ENCODE data around the gene RALGAPA2.
"Not testable (repeated sequence)": the region's sequence is repeated elsewhere in the genome, so short reads cannot be mapped to it uniquely, and the experiment has no call there.

The RALGAPA2 gene

DNA sequence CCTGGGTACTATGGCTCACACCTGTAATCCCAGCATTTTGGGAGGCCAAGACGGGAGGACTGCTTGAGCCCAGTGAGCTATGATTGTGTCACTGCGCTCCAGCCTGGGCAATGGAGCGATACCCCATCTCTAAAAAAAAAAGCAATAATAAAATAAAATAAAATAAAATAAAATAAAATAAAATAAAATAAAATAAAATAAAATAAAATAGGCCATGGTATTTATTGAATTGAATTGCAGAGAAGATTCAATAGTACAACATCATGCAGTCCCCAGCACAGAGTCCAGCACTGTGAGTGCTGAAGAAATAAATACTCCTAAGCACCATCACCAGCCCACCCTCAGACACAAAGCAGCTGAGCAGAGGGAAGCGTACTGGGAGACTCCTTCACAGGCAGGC is 144.7 kb downstream of the RALGAPA2 start:
- DNase-seq: no peak

DNA sequence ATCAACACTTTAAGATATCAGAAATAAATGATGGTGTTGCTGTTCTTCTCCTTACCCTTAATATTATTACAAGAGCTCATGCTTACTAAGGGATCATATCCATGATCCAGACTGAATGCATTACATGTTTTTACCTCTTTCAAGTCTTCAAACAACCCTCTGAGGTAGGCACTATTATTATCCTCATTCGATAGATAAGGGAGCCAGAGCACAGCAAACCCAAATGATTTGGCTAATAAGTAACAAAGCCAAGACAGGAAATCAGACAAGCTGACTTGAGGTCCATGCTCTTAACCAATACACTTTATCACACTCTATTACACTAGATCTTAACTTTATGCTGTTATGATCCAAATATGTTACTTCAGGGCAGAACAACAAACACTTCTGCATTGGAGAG is 145.9 kb downstream of the RALGAPA2 start:
- no peak for DNase-seq

DNA sequence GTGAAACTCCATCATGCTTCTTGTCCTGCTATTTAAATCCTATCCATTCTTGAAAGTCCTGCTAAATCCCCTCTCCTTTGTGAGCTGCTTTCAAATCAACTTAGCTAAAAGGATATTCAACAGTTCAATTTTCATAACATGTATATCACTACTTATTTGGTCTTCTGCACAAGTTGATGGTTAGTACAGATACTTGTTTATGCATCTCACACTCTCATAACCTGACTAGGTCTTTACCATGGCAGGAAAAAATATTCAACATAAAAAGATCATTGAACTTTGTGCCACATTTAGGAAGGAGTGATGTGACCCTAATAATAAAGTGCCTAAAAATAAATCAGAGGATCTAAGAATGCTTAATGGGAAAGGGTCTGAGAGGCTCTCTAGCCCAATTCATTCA is 148.2 kb downstream of the RALGAPA2 start:
- DNase-seq: no peak

DNA sequence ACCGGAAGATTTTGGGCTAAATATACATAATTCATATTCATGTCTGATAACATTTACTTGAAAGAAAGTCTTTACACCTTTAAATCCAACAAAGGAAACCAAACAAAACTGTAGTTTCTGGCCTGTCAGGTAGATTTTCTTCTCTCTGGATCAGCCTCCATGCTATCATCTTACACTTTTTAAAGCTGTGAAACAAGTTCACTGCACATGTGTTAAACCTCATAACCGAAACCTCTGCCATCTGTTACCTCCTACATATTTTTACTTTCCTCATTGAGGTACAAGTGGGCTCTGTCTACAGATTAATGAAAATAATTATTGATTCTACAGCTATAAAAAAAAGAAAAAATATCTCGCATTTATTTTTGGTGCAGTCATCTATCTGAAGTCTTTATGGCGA is 149.9 kb downstream of the RALGAPA2 start:
- DNase-seq: no peak

DNA sequence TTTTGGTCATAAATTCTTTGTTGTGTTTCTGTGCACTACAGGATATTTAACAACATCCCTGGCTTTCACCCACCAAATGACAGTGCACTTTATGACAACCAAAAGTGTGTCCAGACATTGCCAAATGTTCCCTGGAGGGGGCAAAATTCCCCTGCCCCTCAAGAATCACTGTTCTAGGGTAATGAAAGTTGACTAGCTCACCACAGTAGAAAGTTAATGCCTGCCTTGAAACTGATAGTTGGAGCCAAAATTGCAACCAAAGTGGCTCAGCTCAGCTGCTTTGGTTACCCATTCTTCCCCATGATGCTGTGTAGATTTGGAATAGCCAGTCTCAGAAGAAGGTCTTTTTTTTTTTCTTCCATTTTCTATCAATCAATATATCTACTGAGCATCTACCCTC is 150.6 kb downstream of the RALGAPA2 start:
- DNase-seq: no peak

DNA sequence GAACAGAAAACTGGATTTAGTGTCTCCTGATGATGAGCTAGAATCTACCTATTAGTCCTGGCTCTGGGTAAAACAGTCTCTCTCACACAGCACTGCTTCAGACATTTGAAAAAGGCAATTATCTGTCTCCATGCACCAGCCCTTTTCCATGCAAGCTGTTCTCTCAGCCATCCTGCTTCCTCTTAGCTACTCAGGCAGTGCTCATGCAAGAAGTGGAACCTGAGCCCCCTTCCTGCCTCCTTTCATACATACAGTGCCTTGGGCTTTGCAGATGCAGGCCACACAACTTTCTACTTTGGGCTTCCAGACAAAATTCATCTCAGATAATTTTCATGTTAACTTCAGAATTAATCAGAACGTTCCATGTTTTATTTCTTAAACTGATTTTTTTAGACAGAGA is 151.3 kb downstream of the RALGAPA2 start:
- no peak for DNase-seq

DNA sequence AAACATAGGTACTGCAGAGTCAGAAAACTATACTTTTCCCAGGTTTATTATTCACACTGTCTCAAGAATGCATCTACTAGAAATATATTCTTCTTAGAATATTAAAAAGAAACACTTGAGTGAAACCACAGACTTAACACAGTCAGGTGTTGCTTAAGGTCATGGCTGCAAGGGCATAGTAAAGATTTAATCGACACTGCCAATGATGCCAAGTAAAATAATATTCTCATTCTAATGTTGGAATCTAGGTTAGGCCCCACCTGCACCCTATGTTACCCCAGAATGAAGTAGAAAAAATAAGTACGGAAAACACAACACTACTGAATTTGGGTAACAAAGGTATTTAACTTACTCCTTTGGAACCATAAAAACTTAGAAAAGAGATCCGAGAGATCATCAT is 155.0 kb downstream of the RALGAPA2 start:
- no peak for DNase-seq

DNA sequence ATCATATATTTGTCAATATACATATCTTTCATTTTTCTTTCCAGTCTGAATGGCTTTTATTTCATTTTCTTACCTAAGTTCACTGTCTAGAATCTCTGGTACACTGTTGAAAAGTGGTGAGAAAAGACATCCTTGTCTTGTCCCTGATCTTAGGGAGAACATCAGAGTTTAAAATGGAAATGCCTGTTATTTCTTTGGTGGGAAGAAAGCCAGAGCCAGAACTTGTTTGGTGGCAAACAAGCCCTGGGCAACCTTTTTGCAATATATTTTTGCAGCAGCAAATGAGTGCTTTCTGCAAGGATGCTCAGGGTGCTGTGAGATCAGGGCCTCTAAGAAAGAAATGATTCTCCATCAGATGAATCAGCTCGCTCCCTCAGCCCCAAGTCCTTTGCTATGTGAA is 156.6 kb downstream of the RALGAPA2 start:
- no peak for DNase-seq

DNA sequence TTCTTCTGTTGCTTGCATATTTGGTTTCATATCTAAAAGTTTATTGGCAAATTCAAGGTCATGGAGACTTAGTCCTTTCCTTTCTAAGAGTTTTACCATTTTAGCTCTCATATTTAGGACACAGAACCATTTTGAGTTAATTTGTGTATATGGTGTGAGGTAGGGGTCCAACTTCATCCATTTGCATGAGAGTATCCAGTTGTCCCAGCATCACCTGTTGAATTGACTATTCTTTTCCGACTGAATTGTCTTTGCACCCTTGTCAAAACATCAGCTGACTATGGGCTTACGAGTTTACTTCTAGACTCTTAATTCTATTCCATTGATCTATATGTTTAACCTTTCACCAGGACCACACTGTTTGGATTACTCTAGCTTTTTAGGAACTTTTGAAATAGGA is 157.5 kb downstream of the RALGAPA2 start:
- DNase-seq: no peak

DNA sequence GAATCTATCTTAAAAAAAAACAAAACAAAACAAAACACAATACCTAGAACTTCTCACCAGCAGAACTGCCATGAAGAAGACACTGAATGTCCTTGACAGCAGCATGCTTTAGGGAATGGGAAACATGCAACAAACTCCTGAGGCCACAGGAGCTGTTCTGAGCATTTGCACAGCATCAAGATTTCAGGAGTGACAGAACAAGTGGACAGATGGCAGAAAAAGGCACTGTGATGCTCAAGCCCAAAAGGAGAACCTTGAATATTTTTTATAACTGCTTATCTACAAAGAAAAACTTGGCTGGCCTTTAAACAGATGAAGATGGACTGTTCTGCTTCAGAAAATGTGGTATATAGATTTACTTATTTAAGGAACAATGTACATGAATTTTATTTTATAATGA is 158.9 kb downstream of the RALGAPA2 start:
- DNase-seq: no peak

DNA sequence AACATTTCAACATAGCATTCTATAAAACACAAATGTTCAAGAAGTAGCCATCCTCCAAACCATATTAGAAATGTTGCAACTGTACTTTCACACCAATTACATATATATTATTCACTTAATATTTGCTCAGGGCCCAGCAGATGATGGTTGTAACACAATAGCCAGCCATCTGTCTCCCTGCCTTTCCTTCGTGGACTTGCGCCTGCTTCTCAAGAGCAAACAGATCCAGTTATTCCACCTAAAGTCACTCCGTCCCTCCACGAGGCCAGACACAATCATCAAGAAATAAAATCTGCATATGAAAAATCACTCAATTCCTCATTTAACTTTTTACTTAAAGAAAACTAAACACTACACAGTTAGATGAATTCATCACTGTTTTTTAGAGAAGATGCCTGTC is 160.4 kb downstream of the RALGAPA2 start:
- no peak for DNase-seq

DNA sequence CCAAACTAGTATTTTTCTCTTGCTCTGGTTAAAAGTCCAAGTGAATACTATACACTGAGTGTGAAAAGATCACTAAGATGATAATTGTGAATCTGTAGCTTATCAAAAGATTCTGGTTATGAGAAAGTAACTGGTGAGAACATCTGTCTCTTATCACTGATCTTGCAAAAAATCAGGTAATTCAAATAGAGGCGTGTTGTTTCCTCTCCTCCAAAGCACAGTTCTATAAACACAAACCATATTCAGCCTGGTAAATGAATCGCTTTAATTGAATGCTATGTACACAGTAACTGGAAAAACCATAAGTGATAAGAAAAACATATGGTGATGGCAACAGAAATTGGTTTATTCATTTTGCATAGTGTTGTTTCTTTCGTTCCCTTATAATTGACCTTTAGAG is 161.0 kb downstream of the RALGAPA2 start:
- no peak for DNase-seq

DNA sequence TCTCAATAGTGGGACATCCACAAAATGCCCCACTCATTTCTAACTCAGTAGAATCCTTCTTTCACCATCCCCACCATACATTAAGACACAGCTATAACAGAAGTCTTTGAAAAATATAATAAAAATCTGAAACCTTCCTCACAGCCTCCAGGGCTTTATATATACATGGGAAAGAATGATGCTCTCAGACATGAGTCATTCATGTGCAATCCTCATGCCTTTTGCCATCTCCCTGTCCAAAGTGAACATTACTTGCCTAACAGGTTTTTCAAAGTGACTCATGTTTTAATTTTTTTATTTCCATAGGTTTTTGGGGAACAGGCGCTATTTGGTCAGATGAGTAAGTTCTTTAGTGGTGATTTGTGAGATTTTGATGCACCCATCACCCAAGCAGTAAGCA is 162.7 kb downstream of the RALGAPA2 start:
- DNase-seq: no peak

DNA sequence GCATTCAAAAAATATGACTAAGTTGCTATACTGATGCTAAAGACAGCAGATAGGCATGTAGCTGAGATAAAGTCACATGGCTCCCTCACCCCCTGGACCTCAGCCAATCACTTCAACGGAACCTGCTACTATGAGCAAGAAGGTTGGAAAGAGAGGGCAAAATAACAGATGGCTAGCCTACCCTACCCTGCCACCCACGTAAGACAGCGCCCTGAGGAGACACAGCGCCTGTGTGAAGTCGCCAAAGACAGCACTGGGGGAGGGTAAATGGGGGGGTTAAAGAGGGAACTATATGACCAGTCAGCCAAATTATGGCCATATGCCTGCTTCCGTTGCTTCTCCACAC is 163.2 kb downstream of the RALGAPA2 start:
- no peak for DNase-seq

DNA sequence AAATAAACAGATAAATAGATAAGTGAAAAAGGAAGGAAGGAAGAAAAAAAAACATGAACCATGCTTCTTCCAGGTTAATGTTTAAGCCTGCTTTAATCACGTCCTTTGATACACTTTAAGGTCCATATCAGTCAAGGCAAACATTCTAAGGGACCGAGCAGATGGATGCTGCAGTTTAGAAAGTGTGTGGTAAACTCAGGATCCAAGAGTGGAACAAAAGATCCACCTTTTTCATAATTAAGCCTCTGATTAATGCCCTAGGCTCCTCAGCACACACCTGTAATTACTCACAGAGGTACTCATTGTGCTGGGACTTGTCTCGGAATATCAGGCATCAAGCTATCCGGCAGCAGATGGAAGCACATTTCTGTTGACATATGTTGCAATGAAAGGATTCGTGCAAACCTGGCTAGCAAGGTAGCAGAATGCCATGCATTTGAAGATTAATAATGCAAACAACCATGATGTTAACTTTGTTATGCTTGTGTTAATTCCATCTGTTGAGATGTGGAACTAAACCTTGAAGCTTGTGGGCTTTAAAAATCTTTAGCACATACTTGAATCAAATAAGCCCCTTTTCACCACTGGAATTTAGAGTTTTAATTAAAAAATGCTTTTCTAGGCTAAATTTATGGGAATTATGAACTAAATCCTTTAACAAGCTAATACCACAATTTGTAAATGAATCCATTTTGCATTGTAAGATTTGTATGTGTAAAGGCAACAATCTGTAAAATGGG is 163.7 kb downstream of the RALGAPA2 start:
- DNase-seq: no peak

DNA sequence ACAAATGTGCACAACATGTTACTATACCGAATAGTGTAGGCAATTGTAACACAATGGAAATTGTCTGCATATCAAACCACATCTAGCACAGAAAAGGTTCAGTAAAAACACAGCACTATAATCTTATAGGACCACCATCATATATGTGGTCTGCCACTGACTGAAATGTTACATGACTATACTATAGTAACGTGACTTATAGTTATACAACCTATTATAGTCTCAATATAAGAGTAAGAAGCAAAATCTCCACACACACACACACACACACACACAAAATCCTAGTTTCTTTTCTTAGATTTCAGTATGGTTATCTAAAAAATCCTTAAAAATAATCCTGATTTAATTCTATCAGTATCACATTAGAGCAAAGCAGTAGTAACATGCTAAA is 164.6 kb downstream of the RALGAPA2 start:
- DNase-seq: no peak

DNA sequence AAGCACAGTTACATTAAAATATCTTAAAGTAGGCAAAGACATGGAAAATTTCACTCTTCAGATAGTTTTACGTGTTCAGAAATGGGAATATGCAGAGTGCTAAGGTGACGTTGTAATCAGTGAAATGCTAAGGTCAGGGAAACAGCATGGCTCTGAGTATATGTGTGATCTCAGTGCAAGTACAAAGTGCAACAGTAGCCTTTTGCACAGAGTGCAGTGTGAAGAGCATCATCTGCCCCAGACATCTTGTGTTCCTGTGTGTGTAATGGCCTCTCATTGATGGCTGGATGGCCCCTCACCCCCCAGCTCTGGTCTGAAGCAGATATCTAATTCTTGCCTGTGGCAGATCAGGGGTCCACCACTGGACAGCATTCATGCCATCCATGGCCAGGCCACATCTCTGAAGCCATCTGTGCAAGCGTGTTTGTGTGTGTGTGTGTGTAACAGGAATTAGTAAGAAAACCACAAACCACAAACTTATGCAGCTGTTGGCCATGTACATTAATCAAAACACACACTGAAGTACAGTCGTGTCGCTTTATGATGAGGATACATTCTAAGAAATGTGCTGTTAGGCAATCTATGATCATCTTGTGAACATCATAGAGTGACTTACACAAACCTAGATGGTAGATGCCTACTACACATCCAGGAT is 165.1 kb downstream of the RALGAPA2 start:
- no peak for DNase-seq

DNA sequence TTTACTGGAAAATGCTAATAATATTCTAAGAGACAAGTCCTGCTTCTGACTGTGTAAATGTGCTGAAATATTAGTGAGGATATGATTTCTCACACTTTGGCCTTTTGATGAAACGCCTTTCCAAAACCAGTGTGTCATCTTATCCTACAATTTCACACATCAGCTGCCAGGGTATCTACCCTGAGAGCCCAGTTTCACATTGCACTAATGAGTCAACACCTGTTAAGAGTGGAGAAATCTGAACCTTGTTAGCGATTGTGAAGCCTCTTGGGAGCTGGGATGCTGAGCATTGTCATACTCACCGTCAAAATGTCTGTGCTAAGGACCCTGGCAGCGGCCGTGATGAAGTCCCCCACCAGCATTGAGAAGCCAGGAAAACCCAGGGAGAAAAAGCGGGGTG is 166.0 kb downstream of the RALGAPA2 start:
- no peak for DNase-seq

DNA sequence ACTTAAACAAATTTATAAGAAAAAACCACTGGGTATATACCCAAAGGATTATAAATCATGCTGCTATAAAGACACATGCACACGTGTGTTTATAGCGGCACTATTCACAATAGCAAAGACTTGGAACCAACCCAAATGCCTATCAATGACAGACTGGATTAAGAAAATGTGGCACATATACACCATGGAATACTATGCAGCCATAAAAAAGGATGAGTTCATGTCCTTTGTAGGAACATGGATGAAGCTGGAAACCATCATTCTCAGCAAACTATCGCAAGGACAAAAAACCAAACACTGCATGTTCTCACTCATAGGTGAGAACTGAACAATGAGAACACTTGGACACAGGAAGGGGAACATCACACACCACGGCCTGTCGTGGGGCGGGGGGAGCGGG is 169.1 kb downstream of the RALGAPA2 start:
- DNase-seq: not testable (repeated sequence)

DNA sequence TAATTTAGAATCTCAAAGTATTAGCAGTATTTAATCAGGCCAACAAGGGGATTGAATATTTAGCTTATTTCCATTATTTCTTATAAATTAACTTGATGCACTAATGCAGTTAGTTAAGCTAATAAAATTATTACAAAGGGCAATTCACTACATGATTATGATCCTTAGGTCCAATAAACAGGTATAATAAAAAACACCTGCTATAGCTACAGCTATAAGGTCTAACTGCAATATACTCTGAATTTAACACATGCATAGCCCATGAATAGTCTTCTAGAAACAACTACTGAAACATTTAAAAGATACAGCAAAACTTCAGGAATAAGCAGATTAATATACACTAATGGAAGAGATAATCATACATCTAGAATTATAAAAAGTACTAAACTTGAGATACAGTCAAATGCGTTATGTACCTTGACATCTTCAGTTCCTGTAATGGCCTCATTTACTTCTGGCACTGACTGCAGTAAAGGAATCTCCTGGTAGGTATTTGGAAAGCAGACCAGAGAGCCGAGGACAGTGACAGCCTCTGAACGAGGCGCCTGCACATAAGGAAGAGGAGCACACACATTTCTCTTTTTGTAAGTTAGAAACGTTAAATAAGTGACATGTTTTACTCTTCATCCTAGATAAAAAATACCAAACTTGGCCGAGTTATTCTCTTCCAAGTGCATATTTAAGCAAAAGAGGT is 176.1 kb downstream of the RALGAPA2 start:
- DNase-seq: no peak

DNA sequence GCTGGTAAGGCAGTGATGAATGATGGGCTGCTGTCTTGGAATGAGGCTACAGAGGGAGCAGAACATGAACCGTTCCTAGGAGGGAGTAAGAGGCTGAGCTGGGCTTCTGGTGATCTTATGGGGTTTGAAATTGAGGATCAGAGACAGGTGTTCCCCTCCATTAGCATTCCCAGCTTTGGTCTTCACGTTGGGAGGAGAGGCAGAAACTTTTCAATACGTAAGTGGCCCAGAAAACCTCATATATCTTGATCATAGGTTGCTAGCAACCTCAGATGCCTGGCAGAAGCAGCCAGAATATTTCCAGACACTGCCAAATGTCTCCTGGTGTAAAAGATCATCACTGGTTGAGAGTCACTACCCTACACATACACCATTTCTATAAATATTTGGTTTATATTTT is 177.4 kb downstream of the RALGAPA2 start:
- DNase-seq: no peak

DNA sequence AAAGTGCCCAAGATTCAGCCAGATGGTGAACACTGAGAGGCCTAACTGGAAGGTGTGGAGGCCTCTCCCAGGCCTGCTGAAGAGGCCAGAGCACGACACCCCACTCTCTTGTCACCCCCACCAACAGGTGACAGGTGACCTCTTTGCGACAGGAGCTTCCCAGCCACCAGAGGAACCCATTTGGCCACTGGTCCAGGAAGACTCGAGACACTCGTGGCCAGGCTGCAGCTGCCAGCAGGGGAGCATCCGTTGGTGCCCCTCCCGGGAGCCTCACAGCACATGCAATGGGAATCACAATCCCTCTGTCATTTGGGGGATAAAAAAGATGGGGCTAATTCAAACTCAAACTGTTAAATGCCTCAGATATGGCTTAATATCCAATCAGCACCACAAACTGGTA is 181.2 kb downstream of the RALGAPA2 start:
- DNase-seq: no peak

DNA sequence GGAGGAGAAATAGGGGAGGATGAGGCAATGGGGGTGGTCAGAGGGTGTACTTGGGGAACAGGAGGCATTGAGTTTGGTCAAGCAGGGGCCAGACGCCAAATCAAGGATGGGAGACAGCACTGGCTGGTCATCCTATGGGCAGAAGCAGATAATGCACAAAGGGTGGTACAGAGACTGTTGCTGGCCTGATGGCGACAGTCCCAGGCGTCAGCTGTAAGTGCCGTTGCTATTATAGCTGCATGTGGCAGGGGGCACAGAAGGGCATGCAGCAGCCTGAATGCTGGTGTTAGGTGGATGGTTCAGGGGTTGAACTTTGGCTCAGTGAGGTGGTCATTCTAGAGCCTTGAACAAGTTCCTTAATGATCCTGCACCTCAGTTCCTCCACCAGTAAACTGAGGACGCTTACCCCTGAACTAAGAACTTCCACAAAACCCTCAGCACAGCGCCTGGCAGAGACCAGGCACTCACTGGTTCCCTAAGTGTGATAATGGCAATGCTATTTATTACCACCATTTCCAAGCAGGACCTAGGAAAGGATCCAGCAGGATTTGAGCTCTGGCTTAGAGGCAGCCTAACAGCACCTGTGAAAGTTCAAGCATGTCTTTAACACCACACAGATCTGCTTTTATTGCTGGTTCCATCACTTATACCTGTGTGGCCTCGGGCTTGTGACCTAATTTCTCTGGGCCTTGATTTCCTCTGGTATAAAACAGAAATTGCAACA is 181.9 kb downstream of the RALGAPA2 start:
- DNase-seq: peak; percentile 28 to 37

DNA sequence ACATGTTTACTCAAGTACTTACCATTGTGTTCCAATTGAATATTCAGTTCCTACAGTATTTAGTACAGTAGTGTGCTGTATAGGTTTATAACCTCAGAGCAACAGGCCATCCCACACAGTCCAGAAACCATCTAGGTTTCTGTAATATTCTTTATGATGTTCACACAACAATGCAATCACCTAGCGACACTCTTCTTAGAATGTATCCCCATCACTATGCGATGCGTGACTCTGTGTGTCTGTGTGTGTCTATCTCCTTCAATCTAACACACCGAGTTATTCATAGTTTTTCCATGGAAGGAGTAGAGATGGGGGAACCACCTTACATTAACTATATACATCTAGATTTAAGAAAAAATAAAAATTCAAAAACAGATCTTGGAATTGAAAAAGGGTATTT is 182.8 kb downstream of the RALGAPA2 start:
- DNase-seq: no peak
